Measurements from ENCODE around the gene NUDC. TPM values are rescaled to one million over a fixed set of nuclear protein-coding genes. Genes with fewer than 3 reads are reported as not detected.
A peak's percentile ranks its signal among the peaks of the same experiment; 100 is the strongest.

Gene NUDC
- total and polyA plus RNA-seq, 5 donors from 2014 or later: 41.2 to 93.4 (median 82.0) TPM

DNA sequence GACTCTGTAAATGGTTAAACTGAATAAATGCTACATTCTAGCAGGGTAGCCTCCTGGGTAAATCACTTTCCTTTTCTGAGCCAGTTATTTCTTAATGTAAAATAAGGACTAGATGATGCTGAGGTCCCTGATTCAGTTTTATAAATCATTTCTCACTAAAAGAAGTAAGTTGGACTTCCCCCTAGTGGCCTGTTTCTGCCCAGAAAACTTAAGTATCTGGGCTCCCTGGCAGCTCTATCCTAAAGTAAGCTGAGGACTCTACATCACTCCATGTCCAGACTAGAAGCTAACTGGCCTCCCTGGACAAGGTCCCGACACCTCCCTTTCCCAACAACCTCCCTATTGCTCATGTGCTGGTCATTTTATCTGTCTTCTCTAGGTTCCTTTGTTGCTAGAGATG, 34.4 kb upstream of the NUDC start:
- no peak overlapping the region for H3K27ac ChIP-seq (ENCODE audit: insufficient read depth, low read length, poor library complexity, severe bottlenecking)
- Mint-ChIP-seq H3K36me3 (peaks cover 42% of the 10 kb centered on the region), H3K4me3 (peak overlapping the region; percentile 65 to 91 (median 77)), H3K27ac (peak overlapping the region in 2 of 3 donors; percentile 33 to 65), H3K27me3 (no peaks in the 10 kb centered on the region), H3K9me3 (no peaks in the 10 kb centered on the region), H3K4me1 (peaks cover 12 to 47% (median 16%) of the 10 kb centered on the region in 4 donors)
- ATAC-seq (ENCODE audit: low read depth in 2 of 2): no peak
- H3K27me3 ChIP-seq (ENCODE audit: control insufficient read depth, insufficient read depth, low read length): no peaks in the 10 kb centered on the region
- DNase-seq: peak in 2 of 3 donors; percentile 28 to 64
- H3K4me1 ChIP-seq (ENCODE audit: control insufficient read depth, insufficient read depth, low read length, poor library complexity, severe bottlenecking): peaks cover 20% of the 10 kb centered on the region
- H3K4me3 ChIP-seq (ENCODE audit: low read depth, low read length): no peak overlapping the region
- no peaks in the 10 kb centered on the region for H3K9me3 ChIP-seq (ENCODE audit: control insufficient read depth in 2 of 2, low read length in 2 of 2)
- H3K36me3 ChIP-seq (ENCODE audit: control insufficient read depth, insufficient read depth, low read length): peaks cover 57% of the 10 kb centered on the region

DNA sequence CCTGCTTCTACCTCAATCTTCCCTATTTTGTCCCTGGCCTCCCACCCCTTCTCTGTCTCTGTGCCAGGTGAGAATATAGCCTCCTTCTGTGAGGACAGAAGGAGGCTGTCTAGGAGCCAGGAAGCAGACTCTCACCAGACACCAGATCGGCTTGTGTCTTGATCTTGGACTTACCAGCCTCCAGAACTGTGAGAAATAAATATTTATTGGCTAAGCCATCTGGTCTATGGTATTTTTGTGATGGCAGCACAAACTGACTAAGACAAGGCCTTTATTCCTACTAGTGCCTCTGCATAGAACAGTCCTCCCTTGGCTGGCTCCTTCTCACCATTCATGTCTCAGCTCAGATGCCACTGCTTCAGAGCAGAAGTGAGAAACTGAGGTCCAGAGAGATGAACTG, 33.3 kb upstream of the NUDC start:
- peak overlapping the region in 2 of 3 donors; percentile 56 to 95 for H3K27ac Mint-ChIP-seq
- peaks cover 38% of the 10 kb centered on the region for H3K36me3 Mint-ChIP-seq
- H3K9me3 ChIP-seq (ENCODE audit: control insufficient read depth in 2 of 2, low read length in 2 of 2): no peaks in the 10 kb centered on the region
- no peaks in the 10 kb centered on the region for H3K27me3 Mint-ChIP-seq
- peaks cover 20% of the 10 kb centered on the region for H3K4me1 ChIP-seq (ENCODE audit: control insufficient read depth, insufficient read depth, low read length, poor library complexity, severe bottlenecking)
- H3K4me1 Mint-ChIP-seq: peaks cover 12 to 41% (median 14%) of the 10 kb centered on the region in 4 donors
- peaks cover 52% of the 10 kb centered on the region for H3K36me3 ChIP-seq (ENCODE audit: control insufficient read depth, insufficient read depth, low read length)
- ATAC-seq (ENCODE audit: low read depth in 2 of 2): no peak
- no peak overlapping the region for H3K27ac ChIP-seq (ENCODE audit: insufficient read depth, low read length, poor library complexity, severe bottlenecking)
- H3K4me3 ChIP-seq (ENCODE audit: low read depth, low read length): peak overlapping the region; percentile 73
- H3K9me3 Mint-ChIP-seq: no peaks in the 10 kb centered on the region
- H3K4me3 Mint-ChIP-seq: peak overlapping the region; percentile 73 to 97 (median 96)
- no peak for DNase-seq
- H3K27me3 ChIP-seq (ENCODE audit: control insufficient read depth, insufficient read depth, low read length): no peaks in the 10 kb centered on the region

DNA sequence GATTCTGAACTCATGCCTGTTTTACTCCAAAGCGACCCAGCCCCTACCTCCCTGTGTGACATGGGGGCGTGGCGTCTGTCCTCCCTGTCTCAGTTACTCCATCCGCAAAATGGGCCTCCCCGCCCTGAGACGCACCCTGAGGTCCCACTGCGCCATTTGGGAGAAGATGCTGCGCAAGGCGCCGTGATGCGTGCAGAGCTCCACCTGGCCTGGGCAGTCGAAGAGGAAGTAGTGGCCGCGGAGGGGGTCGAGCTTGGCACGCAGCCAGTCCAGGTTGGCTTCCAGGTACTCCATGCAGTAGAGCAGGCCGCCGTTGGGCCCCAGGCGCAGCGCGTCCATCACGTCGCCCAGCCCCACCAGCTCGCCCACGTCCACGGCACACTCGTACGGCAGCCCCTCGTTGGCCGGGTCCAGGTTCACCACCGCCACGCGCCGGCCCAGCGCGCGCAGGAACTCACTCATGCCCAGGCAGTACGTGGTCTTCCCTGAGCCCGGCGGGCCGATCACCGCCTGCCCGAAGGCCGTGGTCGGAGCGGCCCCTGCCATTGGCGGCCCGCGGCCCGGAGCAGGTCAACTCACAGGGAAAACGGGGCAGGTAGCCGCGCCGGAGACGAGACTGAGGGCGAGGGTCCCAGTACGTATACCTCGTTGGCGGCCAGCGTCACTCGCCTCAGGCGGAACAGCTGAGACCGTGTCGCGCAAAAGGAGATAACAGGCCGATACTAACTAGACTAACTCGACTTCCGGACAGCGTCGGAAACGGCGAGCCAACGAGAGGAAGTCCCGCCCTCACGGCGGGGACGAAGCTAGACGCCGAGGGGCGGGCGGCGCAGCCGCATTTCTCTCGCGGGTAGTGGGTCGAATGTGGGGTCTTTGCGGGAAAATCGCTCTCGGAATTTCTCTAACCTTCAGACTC, 31.7 kb upstream of the NUDC start, which contains the start of gene GPN2:
TSS of gene GPN2 (minus strand) at position 733 of the 916 bp plus-strand sequence. CDS start at position 546, 187 bp downstream.
- Histone ChIP-seq H3K27ac (ENCODE audit: insufficient read depth, low read length, poor library complexity, severe bottlenecking) (peak within 1 kb of the TSS; percentile 86), H3K4me1 (ENCODE audit: control insufficient read depth, insufficient read depth, low read length, poor library complexity, severe bottlenecking) (peaks cover 20% of the 10 kb centered on the region), H3K27me3 (ENCODE audit: control insufficient read depth, insufficient read depth, low read length) (no peaks in the 10 kb centered on the region), H3K4me3 (ENCODE audit: low read depth, low read length) (peak within 1 kb of the TSS; percentile 90), H3K9me3 (ENCODE audit: control insufficient read depth in 2 of 2, low read length in 2 of 2) (no peaks in the 10 kb centered on the region), H3K36me3 (ENCODE audit: control insufficient read depth, insufficient read depth, low read length) (peaks cover 53% of the 10 kb centered on the region)
- Mint-ChIP-seq H3K4me1 (peaks cover 9 to 41% (median 16%) of the 10 kb centered on the region in 4 donors), H3K4me3 (peak within 1 kb of the TSS; percentile 94 to 99 (median 97)), H3K27me3 (no peaks in the 10 kb centered on the region), H3K27ac (peak within 1 kb of the TSS; percentile 90 to 97 (median 95)), H3K9me3 (no peaks in the 10 kb centered on the region), H3K36me3 (peaks cover 31% of the 10 kb centered on the region)
- ATAC-seq (ENCODE audit: low read depth in 2 of 2) (peak; percentile 92 to 94), DNase-seq (peak; percentile 75 to 90 (median 78))

DNA sequence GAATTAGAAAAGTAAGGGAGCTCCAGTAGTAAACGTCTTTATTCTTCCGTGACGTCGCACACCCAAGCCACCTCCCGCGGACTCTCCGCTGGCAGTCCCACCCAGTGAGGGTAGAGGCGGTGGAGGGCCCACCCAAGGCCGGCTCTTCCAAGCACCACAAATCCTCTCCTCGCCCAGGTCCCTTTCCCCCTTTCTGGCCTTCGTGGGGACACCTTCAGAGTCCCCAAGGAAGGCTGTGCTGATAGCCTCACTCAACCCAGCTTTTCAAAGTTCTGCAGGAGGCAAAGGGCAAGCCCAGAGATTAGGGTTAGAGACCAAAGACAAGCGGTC, 31.1 kb upstream of the NUDC start:
- H3K9me3 Mint-ChIP-seq: no peaks in the 10 kb centered on the region
- Histone ChIP-seq H3K27ac (ENCODE audit: insufficient read depth, low read length, poor library complexity, severe bottlenecking) (peak overlapping the region; percentile 86), H3K4me3 (ENCODE audit: low read depth, low read length) (peak overlapping the region; percentile 90), H3K27me3 (ENCODE audit: control insufficient read depth, insufficient read depth, low read length) (no peaks in the 10 kb centered on the region), H3K36me3 (ENCODE audit: control insufficient read depth, insufficient read depth, low read length) (peaks cover 51% of the 10 kb centered on the region), H3K4me1 (ENCODE audit: control insufficient read depth, insufficient read depth, low read length, poor library complexity, severe bottlenecking) (peaks cover 20% of the 10 kb centered on the region), H3K9me3 (ENCODE audit: control insufficient read depth in 2 of 2, low read length in 2 of 2) (no peaks in the 10 kb centered on the region)
- ATAC-seq (ENCODE audit: low read depth in 2 of 2) (peak; percentile 26 to 33), DNase-seq (no peak)
- H3K36me3 Mint-ChIP-seq: peaks cover 26% of the 10 kb centered on the region
- H3K27me3 Mint-ChIP-seq: no peaks in the 10 kb centered on the region
- peaks cover 9 to 40% (median 16%) of the 10 kb centered on the region in 4 donors for H3K4me1 Mint-ChIP-seq
- peak overlapping the region; percentile 90 to 97 (median 95) for H3K27ac Mint-ChIP-seq
- peak overlapping the region; percentile 94 to 99 (median 97) for H3K4me3 Mint-ChIP-seq

DNA sequence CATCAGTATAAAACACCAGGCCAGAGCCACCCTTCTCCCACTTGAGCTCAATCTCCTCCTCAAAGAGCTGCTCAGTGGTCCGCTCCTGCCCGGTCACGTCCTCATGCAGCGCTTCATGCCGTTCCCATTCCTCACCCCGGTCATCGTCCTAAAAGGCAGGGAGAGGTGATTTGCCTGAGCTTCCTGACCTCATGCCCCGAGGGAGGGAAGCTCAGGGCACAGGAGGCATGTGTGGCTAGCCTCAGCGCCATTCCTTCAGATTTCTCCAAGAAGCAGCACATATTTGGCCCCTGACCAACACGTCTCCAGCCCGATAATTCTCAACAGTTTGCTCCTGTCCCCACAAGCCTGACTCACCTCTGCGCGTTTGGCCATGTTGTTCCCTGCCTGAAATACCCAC, 27.3 kb upstream of the NUDC start:
- peak overlapping the region in 1 of 3 donors; percentile 42 for H3K27ac Mint-ChIP-seq
- Histone ChIP-seq H3K27ac (ENCODE audit: insufficient read depth, low read length, poor library complexity, severe bottlenecking) (no peak overlapping the region), H3K4me3 (ENCODE audit: low read depth, low read length) (no peak overlapping the region), H3K36me3 (ENCODE audit: control insufficient read depth, insufficient read depth, low read length) (peaks cover 43% of the 10 kb centered on the region), H3K27me3 (ENCODE audit: control insufficient read depth, insufficient read depth, low read length) (no peaks in the 10 kb centered on the region), H3K4me1 (ENCODE audit: control insufficient read depth, insufficient read depth, low read length, poor library complexity, severe bottlenecking) (peaks cover 18% of the 10 kb centered on the region), H3K9me3 (ENCODE audit: control insufficient read depth in 2 of 2, low read length in 2 of 2) (no peaks in the 10 kb centered on the region)
- peak overlapping the region in 3 of 4 donors; percentile 2 to 68 (median 21) for H3K4me3 Mint-ChIP-seq
- no peaks in the 10 kb centered on the region for H3K27me3 Mint-ChIP-seq
- H3K36me3 Mint-ChIP-seq: peaks cover 21% of the 10 kb centered on the region
- ATAC-seq (ENCODE audit: low read depth in 2 of 2) (no peak), DNase-seq (no peak)
- H3K4me1 Mint-ChIP-seq: peaks cover 11 to 43% (median 17%) of the 10 kb centered on the region in 4 donors
- no peaks in the 10 kb centered on the region for H3K9me3 Mint-ChIP-seq

DNA sequence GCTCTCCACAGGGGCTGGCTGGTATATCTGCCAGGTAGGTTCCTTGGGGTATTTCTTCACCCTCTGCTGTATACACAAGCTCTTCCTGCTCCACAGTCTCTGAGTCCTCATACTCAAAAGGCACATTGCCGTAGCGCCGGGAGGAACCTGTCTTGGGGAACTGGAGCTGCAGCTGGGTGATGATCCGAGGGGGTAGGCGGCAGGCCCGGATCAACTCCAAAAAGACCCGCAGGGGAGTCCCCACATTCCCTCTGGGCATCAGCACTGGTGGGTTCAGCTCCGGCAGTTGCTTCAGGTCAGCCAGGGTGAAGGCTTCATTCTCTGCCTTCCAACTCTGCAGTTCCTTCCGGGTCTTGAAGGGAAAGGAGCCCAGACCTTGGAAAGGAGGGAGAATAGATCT, 24.2 kb upstream of the NUDC start:
- Histone ChIP-seq H3K9me3 (ENCODE audit: control insufficient read depth in 2 of 2, low read length in 2 of 2) (no peaks in the 10 kb centered on the region), H3K27me3 (ENCODE audit: control insufficient read depth, insufficient read depth, low read length) (no peaks in the 10 kb centered on the region), H3K36me3 (ENCODE audit: control insufficient read depth, insufficient read depth, low read length) (peaks cover 43% of the 10 kb centered on the region), H3K27ac (ENCODE audit: insufficient read depth, low read length, poor library complexity, severe bottlenecking) (no peak overlapping the region), H3K4me1 (ENCODE audit: control insufficient read depth, insufficient read depth, low read length, poor library complexity, severe bottlenecking) (peaks cover 21% of the 10 kb centered on the region), H3K4me3 (ENCODE audit: low read depth, low read length) (no peak overlapping the region)
- Mint-ChIP-seq H3K9me3 (no peaks in the 10 kb centered on the region), H3K4me3 (peak overlapping the region in 2 of 4 donors; percentile 28 to 99), H3K36me3 (peaks cover 19% of the 10 kb centered on the region), H3K27ac (peak overlapping the region in 1 of 3 donors; percentile 40), H3K4me1 (peaks cover 16 to 56% (median 26%) of the 10 kb centered on the region in 4 donors), H3K27me3 (no peaks in the 10 kb centered on the region)
- DNase-seq (no peak), ATAC-seq (ENCODE audit: low read depth in 2 of 2) (no peak)

DNA sequence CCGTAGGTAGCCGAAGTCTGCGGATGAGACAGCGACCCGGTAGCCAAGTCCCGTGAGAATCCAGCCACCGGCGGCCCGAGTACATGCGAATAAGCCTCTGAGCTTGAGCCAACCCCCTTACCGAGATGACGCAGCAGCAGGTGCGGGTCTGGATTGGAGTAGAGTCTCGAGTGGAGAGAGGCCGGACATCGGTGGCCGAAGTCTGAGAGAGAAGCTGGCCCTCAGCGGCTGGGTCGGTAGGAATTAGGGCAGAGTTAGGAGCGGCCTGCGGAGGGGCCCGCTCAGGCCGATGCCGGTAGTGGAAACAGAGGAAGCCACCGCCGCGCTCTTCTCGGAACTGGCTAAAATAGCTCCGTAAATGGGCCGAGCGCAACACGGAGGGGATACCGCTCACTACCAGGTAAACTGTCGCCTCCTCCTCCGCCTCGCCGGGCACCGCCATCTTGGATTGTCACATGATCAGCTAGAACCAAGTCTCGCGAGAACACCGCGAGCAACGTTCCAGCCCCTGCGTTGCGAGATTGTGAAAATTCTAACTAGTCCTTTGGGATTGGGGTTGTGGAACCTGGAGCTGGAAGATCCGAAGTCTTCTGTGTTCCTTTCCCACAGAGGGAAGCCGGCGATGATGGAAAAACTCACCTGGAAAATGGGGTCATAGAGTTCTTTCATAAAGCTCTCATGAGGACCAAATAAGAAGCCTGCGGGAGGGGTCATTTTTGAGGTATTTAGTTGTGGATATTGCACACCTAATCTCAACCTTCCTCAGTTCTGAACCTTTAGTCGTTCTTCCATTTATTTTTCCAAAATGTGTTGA, 21.3 kb upstream of the NUDC start, which contains the start of gene GPATCH3:
TSS of gene GPATCH3 (minus strand) at position 467 of the 814 bp plus-strand sequence. CDS start at position 442, 25 bp downstream.
- Mint-ChIP-seq H3K36me3 (peaks cover 9% of the 10 kb centered on the region), H3K9me3 (no peaks in the 10 kb centered on the region), H3K4me1 (peaks cover 12 to 52% (median 26%) of the 10 kb centered on the region in 4 donors), H3K27ac (peak within 1 kb of the TSS; percentile 94 to 100 (median 98)), H3K4me3 (peak within 1 kb of the TSS; percentile 95 to 99 (median 98)), H3K27me3 (no peaks in the 10 kb centered on the region)
- Histone ChIP-seq H3K36me3 (ENCODE audit: control insufficient read depth, insufficient read depth, low read length) (peaks cover 18% of the 10 kb centered on the region), H3K27ac (ENCODE audit: insufficient read depth, low read length, poor library complexity, severe bottlenecking) (peak within 1 kb of the TSS; percentile 86), H3K4me3 (ENCODE audit: low read depth, low read length) (peak within 1 kb of the TSS; percentile 96), H3K4me1 (ENCODE audit: control insufficient read depth, insufficient read depth, low read length, poor library complexity, severe bottlenecking) (peaks cover 21% of the 10 kb centered on the region), H3K9me3 (ENCODE audit: control insufficient read depth in 2 of 2, low read length in 2 of 2) (no peaks in the 10 kb centered on the region), H3K27me3 (ENCODE audit: control insufficient read depth, insufficient read depth, low read length) (no peaks in the 10 kb centered on the region)
- ATAC-seq (ENCODE audit: low read depth in 2 of 2): peak; percentile 86 to 90
- DNase-seq: peak; percentile 86 to 93 (median 87)
